ENCODE data around the gene ZCCHC24. TPM values are rescaled to one million over a fixed set of nuclear protein-coding genes. Genes with fewer than 3 reads are reported as not detected.

ZCCHC24 gene
- total RNA-seq, 1 experiment from 2014 or later = 3.8 TPM

GRCh38 chr10:79440281-79440680 lies 5.1 kb downstream of the ZCCHC24 start:
- Histone ChIP-seq H3K79me1 (ENCODE audit: insufficient read depth, low read depth, low read length, poor library complexity, severe bottlenecking) (no peaks in the 10 kb centered on the region), H3K27ac (ENCODE audit: insufficient read length, low read depth, low read length) (no peak overlapping the region), H4K5ac (ENCODE audit: insufficient read length, low read depth, low read length) (no peak overlapping the region), H3K14ac (ENCODE audit: insufficient read depth, low read length) (no peak overlapping the region), H4K91ac (ENCODE audit: insufficient read length, low read depth, low read length) (no peak overlapping the region), H2BK12ac (ENCODE audit: insufficient read length, low read depth, low read length) (no peak overlapping the region), H3K23ac (ENCODE audit: insufficient read length, low read depth, low read length) (no peak overlapping the region), H2BK120ac (ENCODE audit: low read depth, low read length, poor library complexity, severe bottlenecking) (no peak overlapping the region), H3K9ac (ENCODE audit: extremely low read depth, insufficient read length, low read length) (no peak overlapping the region), H3K4me2 (ENCODE audit: insufficient read depth, insufficient read length, low read length) (no peak overlapping the region), H4K8ac (replicated peaks; ENCODE audit: insufficient read length, low read depth, low read length) (no peak overlapping the region), H4K20me1 (ENCODE audit: control insufficient read depth, insufficient read depth, insufficient read length) (no peaks in the 10 kb centered on the region), H3K56ac (ENCODE audit: insufficient read length, low read depth, low read length) (no peak overlapping the region), H2BK15ac (ENCODE audit: low read depth, low read length) (no peak overlapping the region), H2BK5ac (ENCODE audit: insufficient read length, low read length) (no peak overlapping the region), H2AK5ac (ENCODE audit: insufficient read length, low read length) (no peak overlapping the region), H3K23me2 (ENCODE audit: insufficient read length, low read depth, low read length, poor library complexity, severe bottlenecking) (peaks cover 11% of the 10 kb centered on the region), H3K9me3 (ENCODE audit: control insufficient read depth, low read depth, low read length) (no peaks in the 10 kb centered on the region), H2BK20ac (ENCODE audit: low read depth, low read length, poor library complexity, severe bottlenecking) (no peak overlapping the region), H3K79me2 (ENCODE audit: insufficient read depth, low read length) (no peaks in the 10 kb centered on the region), H3K27me3 (ENCODE audit: insufficient read depth, low read length) (no peaks in the 10 kb centered on the region; the same call in 1 of the 2 replicates), H3K4ac (ENCODE audit: low read depth, low read length) (no peak overlapping the region), H3K18ac (ENCODE audit: insufficient read length, low read depth, low read length) (no peak overlapping the region), H2AFZ (ENCODE audit: low read length) (no peak overlapping the region), H3K4me1 (ENCODE audit: insufficient read depth, low read length) (no peaks in the 10 kb centered on the region), H3T11ph (ENCODE audit: low read length) (no peak overlapping the region)
- no peaks in the 10 kb centered on the region for H3K9me3 Mint-ChIP-seq
- no peaks in the 10 kb centered on the region; a peak in 1 of 7 replicates for H3K36me3 Mint-ChIP-seq (ENCODE audit: insufficient read depth in 1 of 3, low read depth in 3 of 3)
- no peak for DNase-seq
- H3K27ac Mint-ChIP-seq = no peak overlapping the region
- H3K4me1 Mint-ChIP-seq = peaks cover 13 to 35% of the 10 kb centered on the region in 2 experiments
- no peak overlapping the region for H3K4me3 Mint-ChIP-seq
- TF ChIP-seq, protein P1, sequence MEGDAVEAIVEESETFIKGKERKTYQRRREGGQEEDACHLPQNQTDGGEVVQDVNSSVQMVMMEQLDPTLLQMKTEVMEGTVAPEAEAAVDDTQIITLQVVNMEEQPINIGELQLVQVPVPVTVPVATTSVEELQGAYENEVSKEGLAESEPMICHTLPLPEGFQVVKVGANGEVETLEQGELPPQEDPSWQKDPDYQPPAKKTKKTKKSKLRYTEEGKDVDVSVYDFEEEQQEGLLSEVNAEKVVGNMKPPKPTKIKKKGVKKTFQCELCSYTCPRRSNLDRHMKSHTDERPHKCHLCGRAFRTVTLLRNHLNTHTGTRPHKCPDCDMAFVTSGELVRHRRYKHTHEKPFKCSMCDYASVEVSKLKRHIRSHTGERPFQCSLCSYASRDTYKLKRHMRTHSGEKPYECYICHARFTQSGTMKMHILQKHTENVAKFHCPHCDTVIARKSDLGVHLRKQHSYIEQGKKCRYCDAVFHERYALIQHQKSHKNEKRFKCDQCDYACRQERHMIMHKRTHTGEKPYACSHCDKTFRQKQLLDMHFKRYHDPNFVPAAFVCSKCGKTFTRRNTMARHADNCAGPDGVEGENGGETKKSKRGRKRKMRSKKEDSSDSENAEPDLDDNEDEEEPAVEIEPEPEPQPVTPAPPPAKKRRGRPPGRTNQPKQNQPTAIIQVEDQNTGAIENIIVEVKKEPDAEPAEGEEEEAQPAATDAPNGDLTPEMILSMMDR (conservative IDR thresholded peaks at IDR 0.05) = no peak
- WGBS (ENCODE audit: extremely low coverage, insufficient read length, low lambda C conversion rate) = no CpG with 5 or more reads among the region's 6 CpGs
- H3K27me3 Mint-ChIP-seq (ENCODE audit: low read depth) = peaks cover 34% of the 10 kb centered on the region
